Ovary (tissue), 3 donors: ENCODE results near the gene EIF4E3.

ENCODE experiments used
- CTCF ChIP-seq, 3 donors: fragments of 450-650 bp in 2 of 3; fragments of 200-600 bp in 1 of 3; IDR thresholded peaks; one replicate each; pipeline versions ENCODE4 v1.5.1 to v1.8.0; 2016 to 2022; ENCODE audit warnings: antibody characterized with exemption in 3 of 3, mild to moderate bottlenecking in 1 of 3
- POLR2A ChIP-seq: fragments of 450-650 bp; IDR thresholded peaks from one replicate; pipeline ENCODE4 v1.6.1; 2017; ENCODE audit warnings: antibody characterized with exemption, mild to moderate bottlenecking, moderate library complexity
- donor health status: DM: no; HTN: no; CAD: no.

- TF ChIP-seq POLR2A (no peak), CTCF (IDR thresholded peaks at IDR 0.05) (no peak)
These were observed 10.6 kb downstream of the EIF4E3 start for GRCh38 chr3:71714595-71714994.
